ENCODE results near the gene CUBN.

- TF ChIP-seq CTCF (IDR thresholded peaks at IDR 0.05) (no peak), EP300 (IDR thresholded peaks at IDR 0.05) (no peak)
Measured at GRCh38 chr10:17024461-17024860, 105.2 kb downstream of the CUBN start.

Measured in tibial nerve (tissue), 4 donors.